HG02885 (cell line): ENCODE measurements around the gene XPR1.
"Not testable (repeated sequence)": the region's sequence is repeated elsewhere in the genome, so short reads cannot be mapped to it uniquely, and the experiment has no call there.

Experiments
- ATAC-seq: cut with Tn5 transposase; IDR thresholded peaks from one replicate; pipeline ENCODE4 v1.9.1; 2021; ENCODE audit warnings: mild to moderate bottlenecking; ENCODE audit not compliant: unreplicated experiment, poor library complexity

The XPR1 gene

DNA sequence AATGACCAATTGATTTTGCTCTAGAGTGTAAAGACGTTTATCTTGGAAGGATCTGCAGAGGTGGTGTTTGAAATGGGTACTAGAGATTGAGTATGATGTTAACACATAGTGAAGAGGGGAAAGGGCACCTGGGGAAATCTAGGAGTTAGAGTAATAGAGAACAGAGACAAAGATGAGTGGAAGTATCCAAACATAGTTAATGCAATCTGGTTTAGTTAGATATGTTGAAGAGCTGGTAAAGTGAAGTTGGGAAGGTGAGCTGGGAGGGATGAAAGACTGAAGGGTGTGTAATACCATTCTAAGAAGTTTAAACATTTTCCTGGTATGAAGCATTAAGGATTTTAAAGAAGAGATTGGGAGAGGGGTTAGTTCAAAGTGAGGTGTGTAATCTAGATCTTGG, 11.0 kb downstream of the XPR1 start:
- ATAC-seq: no peak

- no peak for ATAC-seq
These were observed 11.9 kb downstream of the XPR1 start for GRCh38 chr1:180643693-180644092.

GRCh38 chr1:180644526-180645192, 12.8 kb downstream of the XPR1 start:
- ATAC-seq: no peak

DNA sequence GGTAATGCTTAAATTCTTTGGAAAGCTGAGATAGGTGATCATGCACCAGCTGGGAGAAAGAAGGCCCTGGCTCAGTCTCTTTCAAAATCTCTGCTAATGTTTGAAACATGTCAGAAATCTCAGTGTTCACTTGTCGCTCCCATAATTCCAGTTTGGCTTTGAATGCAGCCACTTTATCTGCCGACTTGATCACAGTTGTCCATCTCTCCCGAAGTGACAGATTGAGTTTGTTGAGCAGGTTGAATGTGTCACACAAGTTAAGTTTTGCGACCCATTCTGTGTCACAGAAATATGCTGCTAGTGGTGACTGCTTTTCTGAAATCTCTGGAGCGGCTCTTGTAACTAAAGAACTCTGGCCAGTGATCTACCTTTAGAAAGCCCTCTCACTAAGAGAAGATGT, 13.4 kb downstream of the XPR1 start:
- not testable (repeated sequence) for ATAC-seq

- no peak for ATAC-seq
These were observed 14.3 kb downstream of the XPR1 start for GRCh38 chr1:180646093-180646492.

DNA sequence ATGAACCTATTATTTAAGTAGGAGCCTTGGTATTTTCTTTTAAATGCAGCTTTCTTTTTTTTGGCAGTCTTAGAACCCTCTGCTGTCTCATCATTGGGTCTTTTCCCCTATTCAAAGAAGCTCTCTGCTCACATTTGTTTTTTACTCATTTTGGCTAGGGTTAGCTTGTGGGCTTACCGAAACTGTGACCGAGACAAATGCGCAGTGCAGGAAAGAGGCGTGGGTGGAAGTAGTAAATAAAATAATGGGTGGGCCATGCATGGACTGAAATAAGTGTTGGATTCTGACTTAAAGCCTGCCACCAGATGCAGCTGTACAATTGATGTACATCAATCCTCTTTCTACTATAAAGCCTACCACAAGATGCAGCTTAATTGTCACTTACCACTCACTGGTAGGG, 14.7 kb downstream of the XPR1 start:
- no peak for ATAC-seq

DNA sequence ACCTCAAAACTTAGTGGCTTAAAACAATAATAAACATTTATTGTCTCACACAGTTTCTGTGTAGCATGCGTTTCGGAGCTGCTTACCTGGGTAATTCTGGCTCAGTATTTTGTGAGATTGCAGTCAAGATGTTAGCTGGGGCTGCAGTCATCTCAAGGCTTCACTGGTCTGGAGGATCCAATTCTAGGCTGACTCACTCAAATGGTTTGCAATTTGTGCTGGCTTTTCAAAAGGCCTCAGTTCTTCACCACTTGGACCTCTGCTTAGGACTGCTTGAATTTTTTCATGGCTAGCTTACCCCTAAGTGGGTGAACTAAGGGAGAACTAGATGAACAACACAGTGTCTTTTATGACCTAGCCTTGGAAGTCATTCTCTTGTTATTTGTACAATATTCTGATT, 21.0 kb downstream of the XPR1 start:
- no peak for ATAC-seq

GRCh38 chr1:180662709-180663108, 30.9 kb downstream of the XPR1 start:
- ATAC-seq: no peak

- ATAC-seq: no peak
These were observed 38.9 kb downstream of the XPR1 start for GRCh38 chr1:180670681-180671080.

DNA sequence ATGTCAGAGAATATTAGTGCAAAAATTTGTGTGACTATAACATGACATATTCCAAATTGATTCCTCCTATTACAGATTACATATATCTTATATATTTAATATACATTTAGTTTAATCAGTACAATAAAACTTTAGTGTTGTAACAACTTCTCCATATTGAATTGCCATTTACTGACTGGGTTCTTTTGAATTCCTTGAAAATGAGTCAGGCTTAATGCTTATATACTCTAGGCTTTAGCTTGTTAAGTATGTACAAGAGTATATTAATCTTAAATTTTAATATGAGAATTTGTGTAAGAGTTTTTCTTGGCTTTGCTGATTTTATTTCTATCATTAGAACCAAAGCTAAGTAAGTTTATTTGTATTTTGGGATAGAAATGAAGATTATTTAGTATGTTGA, 40.3 kb downstream of the XPR1 start:
- ATAC-seq: no peak

- ATAC-seq: no peak
These were observed 40.7 kb downstream of the XPR1 start for GRCh38 chr1:180672505-180672904.

GRCh38 chr1:180674603-180675530, 43.0 kb downstream of the XPR1 start:
- no peak for ATAC-seq

DNA sequence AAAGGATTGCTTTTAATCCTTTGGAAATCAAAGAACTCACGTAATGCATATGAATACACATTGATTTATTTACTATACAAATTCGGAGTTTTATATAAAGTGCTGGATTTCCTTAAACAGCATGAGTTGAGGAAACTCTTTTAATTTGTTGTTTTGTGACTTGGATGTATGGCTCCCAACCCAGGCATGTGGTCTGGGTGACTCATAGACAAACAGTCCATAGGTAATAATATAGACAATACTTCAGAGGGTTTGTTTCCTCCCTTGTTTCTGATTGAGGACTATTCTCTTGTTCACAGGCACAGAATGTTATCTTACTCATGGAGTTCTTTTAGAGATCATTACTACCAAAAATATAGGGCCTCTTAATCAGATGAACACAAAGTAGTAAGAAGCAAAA, 43.8 kb downstream of the XPR1 start:
- no peak for ATAC-seq

- no peak for ATAC-seq
These were observed 48.8 kb downstream of the XPR1 start for GRCh38 chr1:180680558-180681144.

DNA sequence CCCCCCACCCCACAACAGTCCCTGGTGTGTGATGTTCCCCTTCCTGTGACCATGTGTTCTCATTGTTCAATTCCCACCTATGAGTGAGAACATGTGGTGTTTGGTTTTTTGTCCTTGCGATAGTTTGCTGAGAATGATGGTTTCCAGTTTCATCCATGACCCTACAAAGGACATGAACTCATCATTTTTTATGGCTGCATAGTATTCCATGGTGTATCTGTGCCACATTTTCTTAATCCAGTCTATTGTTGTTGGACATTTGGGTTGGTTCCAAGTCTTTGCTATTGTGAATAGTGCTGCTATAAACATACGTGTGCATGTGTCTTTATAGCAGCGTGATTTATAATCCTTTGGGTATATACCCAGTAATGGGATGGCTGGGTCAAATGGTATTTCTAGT, 51.3 kb downstream of the XPR1 start:
- ATAC-seq: not testable (repeated sequence)

DNA sequence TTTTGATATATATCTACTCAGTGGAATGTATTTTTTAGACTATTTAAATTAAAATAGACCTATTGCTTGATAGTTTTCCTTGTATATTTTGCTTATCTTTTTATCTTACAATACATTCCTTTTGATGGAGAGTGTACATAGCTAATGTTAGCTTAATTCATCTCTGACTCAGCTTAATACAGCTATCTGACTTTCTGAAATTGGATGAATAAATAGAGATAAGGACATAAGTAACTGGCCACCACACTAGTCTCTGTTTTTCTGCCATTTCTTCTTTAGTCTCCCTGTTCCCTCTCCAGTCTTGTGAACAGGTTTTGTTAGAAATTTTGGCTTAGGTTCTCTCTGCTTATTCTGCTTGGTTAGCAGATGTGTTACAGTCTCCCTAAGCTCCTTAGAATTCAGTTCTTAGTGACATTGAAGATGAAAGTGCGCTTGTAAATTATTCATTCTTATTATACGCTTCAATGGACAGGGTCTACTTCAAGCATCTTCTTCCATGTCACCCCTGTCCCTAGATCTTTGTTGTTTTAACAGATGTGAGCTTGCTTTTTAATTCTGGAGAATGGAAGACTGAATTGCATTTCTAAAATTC, 59.6 kb downstream of the XPR1 start:
- ATAC-seq: no peak

- no peak for ATAC-seq
These were observed 61.9 kb downstream of the XPR1 start for GRCh38 chr1:180693564-180694244.

DNA sequence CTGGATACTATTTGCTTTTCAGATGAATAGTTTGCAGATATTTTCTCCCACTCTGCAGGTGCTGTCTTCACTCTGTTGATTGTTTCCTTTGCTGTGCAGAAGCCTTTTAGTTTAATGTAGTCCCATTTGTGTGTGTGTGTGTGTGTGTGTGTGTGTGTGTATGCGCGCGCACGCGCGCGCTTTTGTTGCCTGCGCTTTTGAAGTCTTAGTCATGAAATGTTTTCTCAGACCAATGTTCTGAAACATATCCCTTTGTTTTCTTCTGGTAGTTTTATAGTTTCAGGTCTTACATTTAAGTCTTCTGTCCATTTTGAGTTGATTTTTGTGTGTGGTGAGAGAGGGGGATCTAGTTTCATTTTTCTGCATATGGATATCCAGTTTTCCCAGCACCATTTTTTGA, 63.5 kb downstream of the XPR1 start:
- no peak for ATAC-seq

GRCh38 chr1:180696361-180696760, 64.5 kb downstream of the XPR1 start:
- ATAC-seq: no peak

GRCh38 chr1:180698580-180698979, 66.8 kb downstream of the XPR1 start:
- no peak for ATAC-seq
